ENCODE data around the gene IL4I1. TPM values are rescaled to one million over a fixed set of nuclear protein-coding genes. Genes with fewer than 3 reads are reported as not detected.

IL4I1 gene
- total and polyA plus RNA-seq, 2 of the 8 experiments (the other 6 are each of a cell fraction or from before 2014, with no cell fraction given), result 0.41 to 0.76 TPM

GRCh38 chr19:49884760-49885159, 11.9 kb downstream of the IL4I1 start (continued):
- TF ChIP-seq E2F6 (IDR thresholded peaks at IDR 0.05), result no peak
- TF ChIP-seq SAP30 (IDR thresholded peaks at IDR 0.05; ENCODE audit: insufficient read depth, insufficient replicate concordance, low read length), result no peak
- TF ChIP-seq ATF2 (IDR thresholded peaks at IDR 0.05; ENCODE audit: low read length), result no peak
- no peak for TF ChIP-seq HDAC6 (IDR thresholded peaks at IDR 0.05; ENCODE audit: low read depth, low read length)
- no peak for TF ChIP-seq ATF3 (IDR thresholded peaks at IDR 0.05; ENCODE audit: insufficient read depth, low read depth, low read length)

All from H1 (cell line).